Measurements from ENCODE around the gene FXYD5.

FXYD5 gene

DNA sequence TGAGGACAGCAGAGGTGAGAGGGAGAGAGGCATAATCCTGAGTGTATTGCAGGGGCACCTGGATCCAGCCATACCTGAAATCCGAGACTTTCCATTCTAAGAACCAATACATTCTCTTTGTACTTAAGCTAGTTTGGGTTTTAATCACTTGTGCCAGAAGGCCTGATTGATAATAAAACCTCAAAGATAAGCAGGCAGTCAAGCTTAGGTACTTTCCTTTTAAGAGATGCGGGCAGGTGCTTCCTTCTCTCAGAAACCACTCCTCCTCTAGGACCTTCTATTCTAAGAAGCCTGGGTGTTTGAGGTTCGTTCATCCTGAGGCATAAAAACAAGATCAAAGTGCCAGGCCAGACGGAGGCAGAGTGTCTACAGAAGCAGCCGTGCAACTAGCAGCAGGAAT is 51.8 kb downstream of the FXYD5 start:
- in situ Hi-C loops (cut with HindIII; ENCODE audit: low sequenced_read_pairs), result no loop called here
- no peak overlapping the region for H3K4me3 ChIP-seq (ENCODE audit: low read depth, low read length)
- TF ChIP-seq, protein P1, sequence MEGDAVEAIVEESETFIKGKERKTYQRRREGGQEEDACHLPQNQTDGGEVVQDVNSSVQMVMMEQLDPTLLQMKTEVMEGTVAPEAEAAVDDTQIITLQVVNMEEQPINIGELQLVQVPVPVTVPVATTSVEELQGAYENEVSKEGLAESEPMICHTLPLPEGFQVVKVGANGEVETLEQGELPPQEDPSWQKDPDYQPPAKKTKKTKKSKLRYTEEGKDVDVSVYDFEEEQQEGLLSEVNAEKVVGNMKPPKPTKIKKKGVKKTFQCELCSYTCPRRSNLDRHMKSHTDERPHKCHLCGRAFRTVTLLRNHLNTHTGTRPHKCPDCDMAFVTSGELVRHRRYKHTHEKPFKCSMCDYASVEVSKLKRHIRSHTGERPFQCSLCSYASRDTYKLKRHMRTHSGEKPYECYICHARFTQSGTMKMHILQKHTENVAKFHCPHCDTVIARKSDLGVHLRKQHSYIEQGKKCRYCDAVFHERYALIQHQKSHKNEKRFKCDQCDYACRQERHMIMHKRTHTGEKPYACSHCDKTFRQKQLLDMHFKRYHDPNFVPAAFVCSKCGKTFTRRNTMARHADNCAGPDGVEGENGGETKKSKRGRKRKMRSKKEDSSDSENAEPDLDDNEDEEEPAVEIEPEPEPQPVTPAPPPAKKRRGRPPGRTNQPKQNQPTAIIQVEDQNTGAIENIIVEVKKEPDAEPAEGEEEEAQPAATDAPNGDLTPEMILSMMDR (IDR thresholded peaks at IDR 0.05; ENCODE audit: low read depth, low read length, missing control alignments), result no peak
- DNase-seq (ENCODE audit: low read depth), result no peak

DNA sequence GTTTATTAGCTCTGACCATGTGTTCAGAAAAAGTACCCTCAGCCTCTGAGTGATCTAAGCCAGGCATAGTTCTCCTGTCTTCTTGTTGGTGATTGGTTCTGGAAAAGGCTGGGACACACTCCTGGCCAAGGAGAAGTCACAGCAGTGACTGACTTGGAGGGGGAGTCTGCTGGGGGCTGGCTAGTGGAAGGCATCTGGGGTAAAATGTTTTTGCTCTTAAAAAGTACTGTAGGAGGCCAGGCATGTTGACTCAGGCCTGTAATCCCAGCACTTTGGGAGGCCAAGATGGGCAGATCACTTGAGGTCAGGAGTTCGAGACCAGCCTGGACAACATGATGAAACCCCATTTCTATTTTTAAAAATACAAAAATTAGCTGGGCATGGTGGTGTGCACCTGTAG is 52.3 kb downstream of the FXYD5 start:
- in situ Hi-C loops (cut with HindIII; ENCODE audit: low sequenced_read_pairs), result no loop called here
- DNase-seq (ENCODE audit: low read depth), result no peak
- H3K4me3 ChIP-seq (ENCODE audit: low read depth, low read length), result no peak overlapping the region

DNA sequence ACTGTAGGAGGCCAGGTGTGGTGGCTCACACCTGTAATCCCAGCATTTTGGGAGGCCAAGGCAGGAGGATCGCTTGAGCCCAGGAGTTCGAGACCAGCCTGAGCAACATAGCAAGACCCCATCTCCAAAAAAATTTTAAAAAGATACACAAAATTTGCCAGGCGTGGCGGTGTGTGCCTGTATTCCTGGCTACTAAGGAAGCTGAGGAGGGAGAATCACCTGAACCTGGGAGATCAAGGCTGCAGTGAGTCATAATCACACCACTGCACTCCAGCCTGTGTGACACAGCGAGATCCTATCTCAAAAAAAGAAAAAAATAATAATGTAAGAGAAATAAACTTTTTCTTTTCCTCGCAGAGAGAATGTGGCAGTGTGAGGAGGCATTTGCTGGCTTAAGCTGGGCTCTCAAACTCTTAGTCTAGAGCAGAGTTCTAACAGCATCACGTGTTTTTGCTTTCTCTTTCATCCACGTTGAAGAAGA is 52.9 kb downstream of the FXYD5 start:
- DNase-seq (ENCODE audit: low read depth), result no peak
- in situ Hi-C loops (cut with HindIII; ENCODE audit: low sequenced_read_pairs), result no loop called here
- TF ChIP-seq, protein P1 (IDR thresholded peaks at IDR 0.05; ENCODE audit: low read depth, low read length, missing control alignments), result no peak

More for the DNA sequence above, 52.3 kb downstream of the FXYD5 start:
- TF ChIP-seq, protein P1 (IDR thresholded peaks at IDR 0.05; ENCODE audit: low read depth, low read length, missing control alignments), result no peak

DNA sequence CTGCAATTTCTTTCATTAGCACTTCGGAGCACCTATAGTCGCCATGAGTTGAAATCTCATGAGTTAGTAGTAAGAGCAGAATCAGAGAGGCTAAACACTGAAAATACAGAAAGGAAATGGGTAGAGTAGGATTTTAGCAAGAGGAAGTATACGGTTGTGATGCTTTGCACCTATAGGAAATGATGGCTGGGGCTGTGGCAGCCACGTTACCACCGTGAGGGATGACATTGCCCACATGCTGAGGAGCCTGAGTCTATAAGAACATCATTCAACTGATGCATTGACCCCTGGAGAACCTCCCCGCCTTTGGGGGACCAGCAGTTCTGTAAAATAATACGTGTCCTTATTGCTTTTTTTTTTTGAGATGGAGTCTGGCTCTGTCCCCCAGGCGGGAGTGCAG is 53.6 kb downstream of the FXYD5 start:
- TF ChIP-seq, protein P1 (IDR thresholded peaks at IDR 0.05; ENCODE audit: low read depth, low read length, missing control alignments), result no peak
- no peak for DNase-seq (ENCODE audit: low read depth)
- in situ Hi-C loops (cut with HindIII; ENCODE audit: low sequenced_read_pairs), result no loop called here
- H3K4me3 ChIP-seq (ENCODE audit: low read depth, low read length), result no peak overlapping the region

More for the DNA sequence above, 52.9 kb downstream of the FXYD5 start:
- H3K4me3 ChIP-seq (ENCODE audit: low read depth, low read length), result no peak overlapping the region

DNA sequence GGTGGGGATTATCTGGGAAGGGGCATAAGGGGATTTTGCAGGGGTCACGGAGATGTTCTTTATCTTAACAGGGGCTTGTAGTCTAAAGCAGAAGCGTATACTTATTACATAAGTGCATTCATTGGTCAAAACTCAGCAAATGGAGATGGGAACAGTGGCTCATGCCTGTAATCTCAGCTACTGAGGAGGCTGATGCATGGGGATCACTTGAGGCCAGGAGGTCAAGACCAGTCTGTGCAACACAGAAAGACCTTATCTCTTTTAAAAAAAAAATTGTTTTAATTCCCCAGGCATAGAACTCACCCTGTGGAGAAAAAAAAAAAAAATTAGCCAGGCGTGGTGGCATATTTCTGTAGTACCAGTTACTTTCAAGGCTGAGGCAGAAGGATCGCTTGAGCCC is 55.1 kb downstream of the FXYD5 start:
- in situ Hi-C loops (cut with HindIII; ENCODE audit: low sequenced_read_pairs), result no loop called here

DNA sequence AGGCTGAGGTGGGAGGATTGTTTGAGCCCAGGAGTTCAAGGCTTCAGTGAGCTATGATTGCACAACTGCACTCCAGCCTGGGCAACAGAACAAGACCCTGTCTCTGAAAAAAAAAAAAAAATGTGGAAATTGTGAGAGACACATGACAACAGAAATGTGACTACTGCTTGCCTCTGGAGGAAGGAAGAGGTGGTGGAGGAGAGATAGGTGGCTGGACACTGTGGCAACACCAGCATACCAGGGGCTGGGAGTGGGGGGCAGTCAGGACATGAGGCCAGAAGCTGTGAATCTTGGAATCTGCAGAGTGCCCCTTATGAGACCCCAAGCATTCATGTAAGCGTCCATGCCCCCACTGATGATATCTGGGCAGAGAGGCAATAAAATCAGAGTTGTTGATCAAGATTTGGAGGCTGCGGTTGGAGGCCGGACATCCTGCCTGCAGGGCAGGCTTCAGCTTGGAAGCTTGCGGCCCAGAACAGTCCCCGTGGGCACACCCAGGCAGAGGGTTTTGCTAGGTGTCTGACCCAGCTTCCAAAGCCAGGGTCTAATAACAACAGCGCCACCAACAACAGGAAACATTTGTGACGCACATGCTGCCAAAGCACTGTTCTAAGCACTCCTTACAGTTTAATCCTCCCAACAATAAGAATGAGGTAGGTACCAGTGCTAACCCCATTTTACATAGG is 57.2 kb downstream of the FXYD5 start:
- TF ChIP-seq, protein P1 (IDR thresholded peaks at IDR 0.05; ENCODE audit: low read depth, low read length, missing control alignments), result no peak
- no peak overlapping the region for H3K4me3 ChIP-seq (ENCODE audit: low read depth, low read length)
- in situ Hi-C loops (cut with HindIII; ENCODE audit: low sequenced_read_pairs), result no loop called here
- no peak for DNase-seq (ENCODE audit: low read depth)

More for the DNA sequence above, 55.1 kb downstream of the FXYD5 start:
- H3K4me3 ChIP-seq (ENCODE audit: low read depth, low read length), result no peak overlapping the region
- DNase-seq (ENCODE audit: low read depth), result no peak
- TF ChIP-seq, protein P1 (IDR thresholded peaks at IDR 0.05; ENCODE audit: low read depth, low read length, missing control alignments), result no peak

Data from astrocyte of the cerebellum (primary cell).